Embryonic facial prominence (tissue), 1 donor: Measurements from ENCODE around the gene TTC24.
"Not testable (repeated sequence)": the region's sequence is repeated elsewhere in the genome, so short reads cannot be mapped to it uniquely, and the experiment has no call there.

Experiments used
- DNase-seq: peaks from one replicate; pipeline ENCODE4 v3.0.0-alpha.2; 2016; ENCODE audit errors: extremely low spot score

TTC24 gene

DNA sequence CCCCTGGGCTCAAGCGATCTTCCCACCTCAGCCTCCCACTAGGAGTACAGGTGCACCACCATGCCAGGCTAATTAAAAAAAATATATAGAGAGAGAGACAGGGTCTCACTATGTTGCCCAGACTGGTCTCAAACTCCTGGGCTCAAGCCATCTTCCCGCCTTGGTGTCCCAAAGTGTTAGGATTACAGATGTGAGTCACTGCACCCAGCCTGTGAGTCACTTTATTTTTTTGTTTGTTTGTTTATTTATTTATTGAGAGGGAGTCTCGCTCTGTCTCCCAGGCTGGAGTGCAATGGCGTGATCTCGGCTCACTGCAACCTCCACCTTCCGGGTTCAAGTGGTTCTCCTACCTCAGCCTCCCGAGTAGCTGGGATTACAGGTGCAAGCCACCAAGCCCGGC lies 8.4 kb downstream of the TTC24 start:
- DNase-seq, result not testable (repeated sequence)

DNA sequence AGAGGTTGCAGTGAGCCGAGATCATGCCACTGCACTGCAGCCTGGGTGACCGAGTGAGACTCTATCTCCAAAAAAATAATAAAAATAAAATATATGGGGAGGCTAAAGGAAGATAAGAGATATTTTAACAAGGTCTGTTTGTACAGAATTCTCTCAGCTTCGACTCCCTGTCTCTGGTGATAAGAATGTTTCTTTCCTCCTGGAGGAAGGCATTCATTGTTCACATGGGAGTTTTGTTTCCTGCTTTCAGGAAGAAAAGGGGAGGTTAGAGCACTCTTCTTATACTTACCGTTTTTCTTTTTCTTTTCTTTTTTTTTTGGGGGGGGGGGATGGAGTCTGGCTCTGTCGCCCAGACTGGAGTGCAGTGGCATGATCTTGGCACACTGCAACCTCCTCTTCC lies 10.0 kb downstream of the TTC24 start:
- DNase-seq, result no peak

DNA sequence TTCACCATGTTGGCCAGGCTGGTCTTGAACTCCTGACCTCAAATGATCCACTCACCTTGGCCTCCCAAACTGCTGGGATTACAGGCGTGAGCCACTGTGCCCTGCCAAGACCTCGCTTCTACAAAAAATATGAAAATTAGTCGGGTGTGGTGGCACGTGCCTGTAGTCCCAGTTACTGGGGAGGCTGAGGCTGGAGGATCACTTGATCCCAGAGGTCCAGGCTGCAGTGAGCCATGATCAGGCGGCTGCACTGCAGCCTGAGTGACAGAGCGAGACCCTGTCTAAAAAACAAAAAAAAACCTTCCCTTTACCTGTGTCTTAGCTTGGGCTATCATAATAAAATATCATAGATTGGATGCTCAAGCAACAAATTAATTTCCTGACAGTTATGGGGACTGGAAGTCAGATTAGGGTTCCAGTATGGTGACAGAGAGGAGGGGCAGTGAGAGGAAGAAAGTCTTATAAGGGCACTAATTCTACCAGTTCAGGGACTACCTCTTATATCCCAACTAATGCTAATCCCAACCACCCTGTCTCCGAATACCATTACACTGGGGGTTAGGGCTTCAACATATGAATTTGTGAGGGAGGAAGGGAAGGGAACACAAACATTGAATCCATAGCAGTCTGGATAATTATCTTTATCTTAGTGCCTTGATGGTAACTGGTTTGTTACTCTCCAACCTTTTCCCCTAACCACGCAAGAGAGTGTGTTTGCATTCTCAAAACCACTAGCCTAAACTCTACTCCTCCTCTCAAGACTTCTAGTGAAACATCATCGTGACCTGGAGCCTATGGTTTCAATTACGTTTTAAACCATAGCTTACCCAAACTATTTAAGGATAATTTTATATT lies 11.0 kb downstream of the TTC24 start:
- no peak for DNase-seq

DNA sequence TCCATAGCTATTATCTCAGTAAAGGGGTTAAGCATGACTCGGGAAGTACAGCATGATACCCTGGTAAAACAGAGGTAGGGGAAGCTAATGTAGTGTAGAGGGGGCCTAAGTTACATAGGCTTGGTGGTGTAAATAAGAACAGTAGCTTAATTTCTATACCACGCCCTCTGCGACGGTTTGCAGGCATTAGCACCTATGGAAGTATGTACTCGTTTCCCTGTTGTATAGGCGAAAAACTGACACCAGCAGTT lies 11.6 kb downstream of the TTC24 start:
- DNase-seq, result no peak

DNA sequence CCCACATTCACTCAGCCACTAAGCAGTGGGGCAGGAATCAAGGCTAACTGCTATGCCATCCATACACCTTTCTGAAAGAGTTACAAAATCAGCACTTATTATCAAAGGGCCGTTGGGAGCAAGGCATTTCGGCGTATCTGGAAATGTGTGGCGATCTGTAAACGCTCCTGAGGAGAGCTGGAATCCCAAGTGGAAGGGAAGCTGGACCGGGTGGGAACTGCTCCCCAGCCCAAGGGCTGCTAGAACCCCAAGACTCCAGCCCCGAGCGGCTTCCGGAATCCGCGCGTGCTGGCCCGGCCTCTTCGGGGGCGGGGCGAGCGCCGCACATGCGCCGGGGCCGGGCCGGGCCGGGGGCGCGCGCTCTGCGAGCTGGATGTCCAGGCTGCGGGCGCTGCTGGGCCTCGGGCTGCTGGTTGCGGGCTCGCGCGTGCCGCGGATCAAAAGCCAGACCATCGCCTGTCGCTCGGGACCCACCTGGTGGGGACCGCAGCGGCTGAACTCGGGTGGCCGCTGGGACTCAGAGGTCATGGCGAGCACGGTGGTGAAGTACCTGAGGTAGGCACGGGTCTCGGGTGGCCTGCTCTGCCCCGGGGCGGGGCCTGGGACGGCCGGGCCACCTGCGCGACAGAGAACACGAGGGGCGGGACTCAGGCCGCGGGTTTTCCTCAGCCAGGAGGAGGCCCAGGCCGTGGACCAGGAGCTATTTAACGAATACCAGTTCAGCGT lies 12.1 kb downstream of the TTC24 start, which contains the start of gene NAXE:
Gene NAXE (plus strand): TSS at position 345 of the 726 bp plus-strand sequence. CDS start 29 bp downstream, at position 374.
- DNase-seq, result peak; percentile 10

DNA sequence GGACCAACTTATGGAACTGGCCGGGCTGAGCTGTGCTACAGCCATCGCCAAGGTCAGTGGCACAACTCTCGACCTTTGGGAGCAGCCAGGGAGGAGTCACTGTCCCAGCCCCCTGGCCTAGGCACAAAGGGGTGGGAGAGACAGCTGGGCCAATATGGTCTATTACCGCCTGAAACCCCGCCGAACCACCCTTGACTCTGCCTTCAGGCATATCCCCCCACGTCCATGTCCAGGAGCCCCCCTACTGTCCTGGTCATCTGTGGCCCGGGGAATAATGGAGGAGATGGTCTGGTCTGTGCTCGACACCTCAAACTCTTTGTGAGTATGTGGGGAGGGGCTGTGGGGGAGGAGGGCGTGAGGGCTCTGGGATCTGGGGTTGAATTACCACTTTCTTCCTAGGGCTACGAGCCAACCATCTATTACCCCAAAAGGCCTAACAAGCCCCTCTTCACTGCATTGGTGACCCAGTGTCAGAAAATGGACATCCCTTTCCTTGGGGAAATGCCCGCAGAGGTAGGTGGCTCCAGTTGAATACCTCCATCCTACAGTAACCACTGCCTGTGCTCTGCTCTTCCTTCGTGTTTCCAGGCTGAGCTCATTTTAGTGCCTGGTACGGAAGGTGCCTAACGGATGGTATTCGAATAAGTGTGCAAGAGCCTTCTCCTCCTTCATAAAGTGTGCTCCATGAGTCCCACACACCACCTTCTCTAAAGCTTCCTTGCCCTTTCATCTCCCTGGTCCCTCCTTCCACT lies 12.8 kb downstream of the TTC24 start:
- DNase-seq, result no peak

DNA sequence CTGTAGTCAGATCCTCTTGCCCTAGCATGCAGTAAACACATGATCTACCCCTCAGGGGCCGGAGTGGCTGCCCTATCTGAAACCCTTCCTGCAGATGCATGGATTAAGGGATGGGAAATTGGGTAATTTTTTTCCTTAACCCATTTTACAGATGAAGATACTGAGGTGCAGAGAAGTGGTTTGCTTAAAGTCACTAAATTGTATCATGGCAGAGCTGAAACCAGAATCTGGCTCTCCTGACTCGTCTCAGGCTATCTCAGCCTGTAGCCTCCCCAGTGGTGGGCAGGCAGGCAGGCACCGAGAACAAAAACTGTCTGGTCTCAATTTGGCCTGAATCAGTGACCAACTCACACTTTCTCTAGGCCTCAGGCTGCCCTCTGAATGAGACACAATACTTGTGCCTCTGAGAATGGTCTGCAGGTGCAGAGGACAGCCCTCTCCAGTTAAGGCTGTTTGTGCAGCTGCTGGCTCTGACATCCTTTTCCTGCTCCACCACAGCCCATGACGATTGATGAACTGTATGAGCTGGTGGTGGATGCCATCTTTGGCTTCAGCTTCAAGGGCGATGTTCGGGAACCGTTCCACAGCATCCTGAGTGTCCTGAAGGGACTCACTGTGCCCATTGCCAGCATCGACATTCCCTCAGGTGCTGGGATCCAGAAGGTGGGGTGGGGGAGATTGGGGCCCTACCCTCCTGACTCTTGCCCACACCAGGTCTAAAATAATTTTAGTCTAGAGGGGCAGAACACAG lies 13.6 kb downstream of the TTC24 start:
- no peak for DNase-seq

DNA sequence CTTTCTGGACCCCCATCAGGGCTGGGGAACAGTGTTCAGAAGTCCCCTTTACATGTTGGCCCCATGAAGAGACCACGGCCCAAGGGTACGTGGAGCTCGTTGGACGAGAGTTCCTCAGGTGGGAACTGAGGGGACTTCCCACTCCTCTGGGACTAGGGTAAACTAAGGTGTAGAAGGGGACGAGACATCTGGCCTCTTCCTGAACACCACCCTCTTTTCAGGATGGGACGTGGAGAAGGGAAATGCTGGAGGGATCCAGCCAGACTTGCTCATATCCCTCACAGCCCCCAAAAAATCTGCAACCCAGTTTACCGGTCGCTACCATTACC lies 14.1 kb downstream of the TTC24 start:
- DNase-seq, result no peak

DNA sequence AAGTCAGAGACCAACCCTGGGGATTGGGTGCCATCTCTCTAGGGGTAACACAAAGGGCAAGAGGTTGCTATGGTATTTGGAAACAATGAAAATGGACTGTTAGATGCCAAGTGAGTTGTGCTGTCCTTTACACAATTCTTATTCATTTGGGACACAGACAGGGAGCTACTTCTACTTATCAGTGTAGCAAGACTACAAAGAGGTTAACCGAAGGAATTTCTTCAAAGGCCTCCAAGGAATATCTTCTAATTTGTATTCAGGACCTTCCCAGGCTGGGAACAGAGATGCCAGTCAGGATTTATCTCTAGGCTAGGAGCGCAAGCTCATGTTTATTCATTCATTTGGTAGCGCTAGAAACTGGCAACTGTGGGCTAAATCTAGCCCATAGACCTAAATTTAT lies 14.7 kb downstream of the TTC24 start:
- DNase-seq, result no peak

DNA sequence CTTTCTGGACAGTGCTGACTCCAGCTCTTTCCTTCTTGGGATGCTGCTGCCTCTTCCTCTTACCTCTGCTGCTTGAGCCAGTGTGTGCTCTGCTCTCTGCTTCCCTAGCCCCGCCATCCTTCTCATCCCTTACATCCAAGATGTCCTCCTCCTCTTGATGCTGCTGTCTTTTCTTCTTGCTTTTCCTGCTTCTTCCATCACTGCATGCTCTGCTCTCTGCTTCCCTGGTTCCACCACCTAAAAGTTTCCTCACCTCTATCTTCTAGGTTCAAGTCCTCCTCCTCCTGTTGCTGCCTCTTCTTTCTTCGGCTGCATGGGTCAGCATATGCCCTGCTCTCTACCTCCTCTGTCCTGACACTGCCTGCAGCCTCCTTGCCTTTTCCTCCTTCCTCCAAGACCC lies 15.5 kb downstream of the TTC24 start:
- DNase-seq, result no peak

DNA sequence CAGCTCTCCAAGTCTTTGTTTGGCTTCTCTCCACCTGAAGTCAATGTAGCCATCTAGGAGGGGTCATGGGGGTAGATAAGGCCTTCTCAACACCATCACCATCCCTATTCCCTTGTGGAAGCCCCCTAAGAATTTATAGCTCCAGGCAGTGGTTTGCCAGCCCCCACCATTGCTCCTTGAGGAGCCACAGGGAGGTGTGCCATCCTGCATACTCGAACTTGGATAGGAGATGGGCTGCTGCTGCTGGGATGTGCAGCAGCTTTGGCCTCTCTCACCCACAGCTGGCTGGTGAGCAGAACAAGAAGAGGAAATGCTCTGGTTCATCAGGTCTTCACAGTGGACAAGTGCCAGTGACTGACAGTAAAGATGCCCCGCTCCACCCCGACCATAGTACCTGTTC lies 16.9 kb downstream of the TTC24 start:
- DNase-seq, result no peak

DNA sequence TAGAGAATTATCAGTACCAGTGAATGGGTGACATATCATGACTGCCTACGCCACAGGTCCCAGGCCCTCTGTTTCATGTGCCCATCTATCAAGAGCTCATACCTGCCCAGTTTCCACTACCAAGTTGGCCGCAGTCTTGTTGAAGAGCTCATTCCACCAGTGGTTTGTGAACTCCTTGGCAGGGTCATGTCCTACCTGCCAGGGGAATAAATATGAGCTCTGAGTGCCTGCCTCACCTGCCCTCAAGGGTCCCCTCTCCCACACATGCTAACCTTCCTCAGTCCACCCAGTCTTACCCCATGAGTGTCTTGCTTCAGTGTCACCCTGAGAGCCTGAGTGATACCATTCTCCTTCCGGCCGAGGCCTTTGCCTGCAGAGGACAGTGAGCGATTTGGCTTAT lies 18.6 kb downstream of the TTC24 start:
- DNase-seq, result no peak

DNA sequence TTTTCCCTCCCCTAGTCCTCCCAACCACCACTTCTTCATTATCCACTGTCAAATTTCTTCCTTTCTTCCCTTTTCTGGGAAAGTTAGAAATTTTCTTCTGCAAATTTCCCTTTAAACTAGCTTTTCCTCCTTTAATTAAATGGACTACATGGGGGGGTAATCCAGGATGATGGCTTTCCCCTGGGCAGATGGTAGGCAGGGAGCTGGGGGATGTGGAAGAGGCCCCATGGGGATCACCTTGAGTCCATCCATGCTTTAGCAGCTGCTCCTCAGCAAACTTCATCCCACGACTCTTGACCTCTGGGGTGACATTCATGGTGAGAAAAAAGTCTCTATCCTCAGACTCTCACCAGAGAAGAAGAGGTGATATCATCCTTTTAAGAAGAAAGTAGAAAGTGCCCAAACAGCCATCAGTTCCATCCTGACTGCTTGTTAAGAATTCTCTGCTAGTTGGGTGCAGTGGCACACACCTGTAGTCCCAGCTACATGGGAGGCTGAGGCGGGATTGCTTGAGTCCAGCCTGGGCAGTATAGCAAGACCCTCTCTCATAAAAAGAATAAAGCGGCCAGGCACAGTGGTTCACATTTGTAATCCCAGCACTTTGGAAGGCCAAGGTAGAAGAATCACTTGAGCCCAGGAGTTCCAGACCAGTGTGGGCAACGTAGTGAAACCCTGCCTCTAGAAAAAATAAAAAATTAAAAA lies 19.4 kb downstream of the TTC24 start:
- DNase-seq, result no peak

DNA sequence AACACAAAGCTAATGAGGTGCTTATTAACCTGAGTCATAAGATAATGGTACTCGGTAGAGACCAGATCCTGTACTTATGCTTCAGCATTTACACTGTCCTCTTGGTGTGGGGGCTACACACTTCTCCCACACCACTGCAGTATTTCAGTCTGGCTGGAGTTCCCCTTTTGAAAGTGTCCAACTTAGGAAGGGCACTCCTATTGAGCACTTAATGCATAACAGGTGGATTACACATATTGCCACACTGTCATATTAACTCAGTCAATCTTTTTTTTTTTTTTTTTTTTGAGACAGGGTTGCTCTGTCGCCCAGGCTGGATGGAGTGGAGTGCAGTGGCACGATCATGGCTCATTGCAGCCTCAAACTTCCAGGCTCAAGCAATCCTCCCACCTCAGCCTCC lies 20.3 kb downstream of the TTC24 start:
- no peak for DNase-seq

DNA sequence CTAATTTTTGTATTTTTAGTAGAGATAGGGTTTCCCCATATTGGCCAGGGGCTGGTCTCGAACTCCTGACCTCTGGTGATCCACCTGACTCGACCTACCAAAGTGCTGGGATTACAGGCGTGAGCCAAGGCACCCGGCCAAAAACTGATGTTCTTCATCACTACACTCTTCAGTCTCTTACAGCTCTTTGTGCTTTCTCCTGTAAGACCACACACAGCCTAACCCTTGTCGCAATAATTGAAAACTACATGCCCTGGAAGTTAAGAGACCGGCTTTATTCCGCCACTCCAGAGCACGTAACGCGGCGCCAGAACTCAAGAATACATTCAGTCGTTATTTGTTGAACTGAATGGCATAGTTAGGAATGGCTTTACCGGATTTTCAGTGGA lies 21.2 kb downstream of the TTC24 start:
- no peak for DNase-seq

DNA sequence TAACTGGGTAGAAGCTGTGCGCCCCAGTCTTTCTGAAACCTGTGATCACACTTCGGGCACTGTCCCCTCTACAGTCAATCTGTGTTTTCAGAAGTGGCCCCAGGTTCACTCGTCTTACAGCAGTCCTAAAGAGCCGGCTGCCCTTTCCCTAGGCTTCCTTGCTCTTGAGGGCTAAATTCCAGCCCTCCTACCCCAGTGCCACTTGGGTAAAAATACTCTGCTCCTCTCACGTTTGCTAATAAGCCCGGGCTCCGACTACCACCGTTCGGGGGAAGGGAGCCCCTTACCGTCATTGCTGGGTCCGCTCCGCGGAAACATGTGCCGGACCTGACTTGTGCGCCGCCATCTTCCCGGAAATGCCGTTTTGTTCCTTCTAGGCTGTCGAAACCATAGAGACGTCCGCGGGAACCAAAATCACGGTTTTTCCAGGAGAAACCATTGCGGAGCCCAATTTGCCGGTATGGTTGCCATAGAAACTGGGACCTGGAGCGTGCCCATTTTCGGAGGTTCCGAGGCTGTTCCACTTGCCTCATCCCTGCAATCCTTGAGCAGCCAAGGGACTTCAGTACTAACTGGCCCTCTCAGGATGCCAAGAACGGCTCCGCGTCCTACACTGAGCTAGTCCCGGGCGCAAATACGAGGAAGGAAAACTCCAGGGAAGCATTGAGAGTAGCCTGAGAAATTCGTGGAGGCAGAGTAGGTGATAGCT lies 21.8 kb downstream of the TTC24 start, which contains the start of gene GPATCH4:
Gene GPATCH4 (minus strand): TSS at position 358 of the 709 bp plus-strand sequence.
- DNase-seq, result peak; percentile 81

DNA sequence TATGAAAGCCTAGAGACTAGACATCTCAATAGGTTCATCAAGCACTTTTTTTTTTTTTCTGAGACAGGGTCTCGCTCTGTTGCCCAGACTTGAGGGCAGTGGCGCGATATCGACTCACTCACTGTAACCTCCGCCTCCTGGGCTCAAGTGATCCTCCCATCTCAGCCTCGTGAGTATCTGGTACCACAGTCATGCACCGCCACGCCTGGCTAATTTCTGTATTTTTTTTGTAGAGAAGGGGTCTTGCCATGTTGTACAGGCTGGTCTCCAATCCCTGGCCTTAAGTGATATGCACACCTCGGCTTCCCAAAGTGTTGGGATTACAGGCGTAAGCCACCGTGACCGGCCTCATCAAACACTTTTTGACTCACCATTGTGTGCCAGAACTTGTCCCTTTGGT lies 22.4 kb downstream of the TTC24 start:
- DNase-seq, result no peak

DNA sequence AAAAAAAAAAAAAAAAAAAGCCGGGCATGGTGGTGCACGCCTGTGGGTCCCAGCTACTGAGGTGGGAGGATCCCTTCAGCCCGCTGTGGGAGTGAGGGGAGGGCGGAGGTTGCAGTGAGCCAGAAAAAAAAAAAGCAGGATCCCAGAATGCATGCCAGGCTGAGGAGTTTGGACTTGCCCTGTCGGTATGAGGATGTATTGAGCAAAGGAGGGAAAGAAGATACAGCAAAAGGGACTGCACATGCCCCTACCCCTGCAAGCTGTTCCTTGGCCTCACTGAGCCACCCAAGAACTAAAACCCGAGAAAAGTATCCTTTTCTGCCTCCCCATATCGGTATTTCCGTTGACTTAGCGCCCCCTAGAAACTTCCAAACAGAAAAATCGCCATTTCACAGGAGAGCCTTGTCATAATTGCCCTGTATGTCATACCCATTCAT lies 23.1 kb downstream of the TTC24 start:
- DNase-seq, result no peak

DNA sequence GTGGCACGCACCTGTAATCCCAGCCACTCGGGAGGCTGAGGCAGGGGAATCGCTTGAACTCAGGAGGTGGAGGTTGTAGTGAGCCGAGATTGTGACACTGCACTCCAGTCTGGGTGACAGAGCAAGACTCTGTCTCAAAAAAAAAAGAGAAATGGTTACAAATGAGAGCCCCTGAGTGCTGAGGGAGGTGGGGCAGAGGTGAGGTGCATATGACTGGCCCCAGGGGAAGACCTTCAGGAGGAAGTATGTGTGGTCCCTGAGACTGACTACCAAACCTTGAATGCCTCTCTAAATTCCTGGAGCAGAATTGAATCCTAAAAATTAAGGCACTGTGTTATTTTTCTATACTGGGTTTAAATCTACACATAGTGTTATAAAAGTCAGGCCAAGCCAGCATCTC lies 27.8 kb downstream of the TTC24 start:
- DNase-seq, result not testable (repeated sequence)

DNA sequence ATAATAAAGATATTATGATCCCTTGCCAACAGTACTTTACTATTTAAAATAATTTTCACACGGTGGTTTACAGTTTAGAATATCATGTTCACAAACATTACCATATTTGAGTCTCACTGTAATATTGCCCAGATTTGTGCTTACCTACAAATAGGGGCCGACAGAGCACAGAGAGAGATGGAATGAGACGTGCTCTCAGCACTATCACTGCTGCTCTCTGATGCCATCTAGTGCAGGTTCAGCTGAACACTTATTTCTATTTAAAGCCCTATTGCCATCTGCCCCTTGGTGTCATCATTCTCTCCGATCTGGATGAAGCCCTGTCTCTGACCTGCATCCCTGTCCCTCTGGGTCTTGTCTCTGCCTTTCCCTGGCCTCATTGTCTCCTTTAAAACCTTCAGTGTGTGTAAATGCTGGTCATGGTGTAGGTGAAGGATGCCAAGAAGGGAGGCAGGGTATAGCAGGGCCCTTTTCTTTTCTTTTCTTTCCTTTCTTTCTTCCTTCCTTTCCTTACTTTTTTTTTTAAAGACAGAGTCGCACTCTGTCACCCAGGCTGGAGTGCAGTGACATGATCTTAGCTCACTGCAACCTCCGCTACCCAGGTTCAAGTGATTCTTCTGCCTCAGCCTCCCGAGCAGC lies 28.6 kb downstream of the TTC24 start:
- DNase-seq, result no peak
